Measurements from ENCODE around the gene GDPD3. TPM values are rescaled to one million over a fixed set of nuclear protein-coding genes. Genes with fewer than 3 reads are reported as not detected.
A peak's percentile ranks its signal among the peaks of the same experiment; 100 is the strongest.

GDPD3 gene
- total and polyA plus RNA-seq, 2 of the 13 experiments (the other 11 are each of a cell fraction or from before 2014, with no cell fraction given) = 18.7 to 20.6 TPM

GRCh38 chr16:30065102-30065942, 48.0 kb downstream of the GDPD3 start, which contains the start of gene ALDOA (continued):
- TF ChIP-seq THAP9 (CRISPR knock-in tag; IDR thresholded peaks at IDR 0.05; ENCODE audit: borderline replicate concordance) (peak; percentile 90; the same call in 1 of the 2 replicates), NR1H2 (CRISPR knock-in tag; IDR thresholded peaks at IDR 0.05; ENCODE audit: borderline replicate concordance, low read depth) (peak; percentile 96), ZSCAN20 (CRISPR knock-in tag; IDR thresholded peaks at IDR 0.05; ENCODE audit: borderline replicate concordance) (no peak; the same call in none of the 2 replicates), ZBTB33 (CRISPR knock-in tag; IDR thresholded peaks at IDR 0.05) (no peak; the same call in 1 of the 2 replicates), PATZ1 (CRISPR knock-in tag; IDR thresholded peaks at IDR 0.05) (peak; percentile 91), SOX13 (IDR thresholded peaks at IDR 0.05) (peak; percentile 38; the same call in 1 of the 2 replicates), SOX13 (CRISPR knock-in tag; conservative IDR thresholded peaks at IDR 0.05 in 1 of 2, IDR thresholded peaks at IDR 0.05 in 1 of 2) (no peak; a peak in 1 of 4 replicates), NONO (IDR thresholded peaks at IDR 0.05) (no peak), NONO (CRISPR knock-in tag; conservative IDR thresholded peaks at IDR 0.05) (peak; percentile 97), POLR2AphosphoS5 (IDR thresholded peaks at IDR 0.05; ENCODE audit: low read depth, low read length) (peak; percentile 96), POLR2AphosphoS2 (IDR thresholded peaks at IDR 0.05; ENCODE audit: low read depth, low read length) (peak; percentile 91; the same call in 1 of the 2 replicates), ASH2L (IDR thresholded peaks at IDR 0.05; ENCODE audit: insufficient read length, low read depth, low read length) (peak; percentile 88), SNAPC2 (CRISPR knock-in tag; IDR thresholded peaks at IDR 0.05) (peak; percentile 70; the same call in 1 of the 2 replicates), RAD21 (CRISPR knock-in tag; IDR thresholded peaks at IDR 0.05) (peak; percentile 62; the same call in 1 of the 2 replicates), NR3C1 (CRISPR knock-in tag; IDR thresholded peaks at IDR 0.05) (0 out of 2 replicates have a peak, but pooled peaks have one; percentile 48), HDAC1 (CRISPR knock-in tag; IDR thresholded peaks at IDR 0.05) (peak; percentile 89; the same call in 1 of the 2 replicates), PPARG (CRISPR knock-in tag; conservative IDR thresholded peaks at IDR 0.05) (peak; percentile 82), NR2C2 (CRISPR knock-in tag; IDR thresholded peaks at IDR 0.05; ENCODE audit: borderline replicate concordance) (peak; percentile 78)

All from HepG2 (cell line).